Kidney (tissue), 14 donors: ENCODE measurements around the gene TNKS2. TPM values are rescaled to one million over a fixed set of nuclear protein-coding genes. Genes with fewer than 3 reads are reported as not detected.

Experiments used
- DNase-seq, 5 donors: peaks; one replicate each; pipeline ENCODE4 v3.0.0-alpha.2; 2013 to 2020
- FAIRE-seq: peaks from 2 replicates; lab custom pipeline; 2012; peaks lifted over from hg19 to GRCh38; lab: Jason Lieb, UNC
- H3K27ac ChIP-seq, 2 donors: one replicate each; pipeline ENCODE4 v1.7.0; 2013; ENCODE audit warnings: low read depth in 2 of 2, low read length in 2 of 2, inconsistent platforms in 1 of 2
- H3K27me3 ChIP-seq: one replicate; pipeline ENCODE4 v1.7.1; 2013; ENCODE audit warnings: low read length, inconsistent platforms; ENCODE audit not compliant: control insufficient read depth, insufficient read depth
- H3K36me3 ChIP-seq, 3 donors: one replicate each; pipeline versions ENCODE4 v1.7.0 to v1.7.1; 2013; ENCODE audit warnings: low read length in 3 of 3, control low read depth in 1 of 3, inconsistent platforms in 1 of 3; ENCODE audit not compliant: insufficient read depth in 3 of 3, control insufficient read depth in 2 of 3
- H3K4me1 ChIP-seq, 3 donors: one replicate each; pipeline versions ENCODE4 v1.7.0 to v1.7.1; 2013; ENCODE audit warnings: low read length in 3 of 3, inconsistent platforms in 1 of 3, low read depth in 1 of 3; ENCODE audit not compliant: control insufficient read depth in 2 of 3, insufficient read depth in 2 of 3
- H3K4me3 ChIP-seq, 3 donors: one replicate each; pipeline versions ENCODE4 v1.7.0 to v1.8.1; 2013; ENCODE audit warnings: low read length in 3 of 3, control low read depth in 1 of 3, inconsistent platforms in 1 of 3
- H3K9ac ChIP-seq, 3 donors: one replicate each; pipeline versions ENCODE4 v1.7.0 to v1.7.1; 2013; ENCODE audit warnings: low read length in 3 of 3, control low read depth in 1 of 3, inconsistent platforms in 1 of 3
- H3K9me3 ChIP-seq, 3 donors: one replicate each; pipeline versions ENCODE4 v1.7.0 to v1.7.1; 2013; ENCODE audit warnings: low read length in 3 of 3, control low read depth in 1 of 3, inconsistent platforms in 1 of 3; ENCODE audit not compliant: control insufficient read depth in 2 of 3, insufficient read depth in 1 of 3
- CTCF ChIP-seq: IDR thresholded peaks from 3 replicates; pipeline ENCODE4 v1.5.1; 2012; ENCODE audit warnings: mild to moderate bottlenecking, moderate library complexity, borderline replicate concordance; ENCODE audit not compliant: insufficient read depth; ENCODE audit errors: extremely low read depth
- intact Hi-C: fragments of 100-400 bp; cut with DNase I; formaldehyde crosslinking; loops from one replicate; pipeline ENCODE4 v1.11.1; 2022
- polyA plus RNA-seq: library from polyadenylated mRNA; stranded (reverse); fragments of 350-450 nt; fragmentation: Illumina TruSeq; extraction: RNeasy Lipid Tissue Mini Kit (QIAGEN cat#74804); gene quantifications from one replicate; pipeline ENCODE4 v1.2.3, GENCODE V29; 2014; ENCODE audit warnings: low read depth, low replicate concordance; ENCODE audit not compliant: insufficient read depth
- total RNA-seq: library from RNA; stranded (reverse); fragmentation: NEBNext Ultra II Directional; extraction: Animal tissue kit (Norgen Biotek cat#: 25700); gene quantifications from one replicate; pipeline ENCODE4 v1.2.1, GENCODE V29; 2021
- donor health status: control.
- donor health status: control.
- donor health status: control.
- donor health status: control.
- donor health status: control.
- donor health status: DM: yes; HTN: yes; CAD: no.
- donor health status: Normal renal cell carcinoma (clear cell type).

Gene TNKS2
- total and polyA plus RNA-seq, 2 donors from 2014 or later: 7.4 to 31.6 TPM

DNA sequence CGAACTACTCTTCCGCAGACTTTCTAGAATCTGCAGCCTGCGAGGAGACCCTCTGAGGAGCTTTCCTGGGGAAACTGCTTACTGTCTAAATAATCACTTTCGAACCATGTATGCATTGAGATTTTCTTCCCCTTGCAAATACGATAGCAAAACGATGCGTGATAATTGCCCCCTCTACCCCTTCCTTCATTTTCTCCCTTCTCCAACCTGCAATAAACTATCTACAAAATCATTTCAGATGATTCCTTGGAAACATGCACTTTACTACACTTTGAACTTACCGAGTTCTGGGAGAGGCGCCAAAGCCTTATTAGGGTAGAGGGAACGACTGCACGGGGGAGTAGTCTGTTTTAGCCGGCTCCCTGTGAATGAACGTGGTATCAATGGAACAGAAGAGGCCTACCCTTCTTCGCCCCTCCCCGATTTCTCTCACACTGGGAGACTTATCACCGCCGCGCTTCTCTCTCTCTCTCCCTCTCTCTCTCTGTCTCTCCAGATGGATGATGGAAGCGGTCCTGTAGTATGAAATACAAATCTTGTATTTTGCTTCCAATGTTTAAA, 111.0 kb downstream of the TNKS2 start, which contains the start of gene FGFBP3:
Gene FGFBP3 (minus strand): TSS at position 370 of the 561 bp plus-strand sequence. CDS start 517 bp downstream, outside the sequence.
- no peak for TF ChIP-seq CTCF
- peak within 1 kb of the TSS; percentile 3 to 71 (median 59) for H3K9ac ChIP-seq
- no peaks in the 10 kb centered on the region for H3K9me3 ChIP-seq
- FAIRE-seq (no peak), DNase-seq (peak in 4 of 5 donors; percentile 50 to 83 (median 60))
- intact Hi-C loops: no loop called here
- no peaks in the 10 kb centered on the region for H3K4me1 ChIP-seq
- H3K27ac ChIP-seq: peak within 1 kb of the TSS; percentile 34 to 37
- peak within 1 kb of the TSS; percentile 66 to 96 (median 73) for H3K4me3 ChIP-seq
- H3K36me3 ChIP-seq: no peaks in the 10 kb centered on the region
- no peaks in the 10 kb centered on the region for H3K27me3 ChIP-seq

GRCh38 chr10:91910467-91910866, 112.2 kb downstream of the TNKS2 start:
- Histone ChIP-seq H3K9ac (no peak overlapping the region), H3K4me3 (no peak overlapping the region), H3K36me3 (no peaks in the 10 kb centered on the region), H3K9me3 (no peaks in the 10 kb centered on the region), H3K27me3 (no peaks in the 10 kb centered on the region), H3K27ac (no peak overlapping the region), H3K4me1 (no peaks in the 10 kb centered on the region)
- no peak for FAIRE-seq
- no peak for TF ChIP-seq CTCF
- intact Hi-C loops: no loop called here
- DNase-seq: no peak

Other genes with a start within 250 kb of the TNKS2 start
- 20.3 TPM for gene PPP1R3C, start 165.4 kb upstream of the TNKS2 start, total RNA-seq
- 13.6 TPM for gene PPP1R3C, start 165.4 kb upstream of the TNKS2 start, polyA plus RNA-seq
- 2.7 TPM for gene FGFBP3, start 111.1 kb downstream of the TNKS2 start, total RNA-seq
- gene FGFBP3, start 111.1 kb downstream of the TNKS2 start, polyA plus RNA-seq: 1.3 TPM
- 35.1 TPM for gene BTAF1, start 125.3 kb downstream of the TNKS2 start, total RNA-seq
- gene BTAF1, start 125.3 kb downstream of the TNKS2 start, polyA plus RNA-seq: 4.3 TPM